Calu3 (cell line): Measurements from ENCODE around the gene CACNA1C. TPM values are rescaled to one million over a fixed set of nuclear protein-coding genes. Genes with fewer than 3 reads are reported as not detected.

ENCODE experiments used
- BruUV-seq: library from RNA; stranded (reverse); fragments of 400-500 nt; replicated peaks from 2 replicates; lab custom pipeline; 2021; lab: Mats Ljungman, UMichigan
- CTCF ChIA-PET: fragments of 300-600 bp; sonication (Branson Sonifier 250); formaldehyde crosslinking; loops from one replicate; lab custom pipeline; 2022; ENCODE audit warnings: antibody characterized with exemption; lab: Charles Lee
- DNase-seq: peaks from one replicate; pipeline ENCODE4 v3.0.0; 2022
- H3K27ac Mint-ChIP-seq: one replicate; pipeline ENCODE4 v1.8.0; 2022; ENCODE audit warnings: mixed read lengths; ENCODE audit not compliant: unreplicated experiment
- H3K27me3 Mint-ChIP-seq: one replicate; pipeline ENCODE4 v1.8.0; 2022; ENCODE audit warnings: mixed read lengths; ENCODE audit not compliant: unreplicated experiment
- H3K36me3 Mint-ChIP-seq: one replicate; pipeline ENCODE4 v1.8.0; 2022; ENCODE audit warnings: mild to moderate bottlenecking, moderate library complexity, mixed read lengths; ENCODE audit not compliant: insufficient read depth, unreplicated experiment
- H3K4me1 Mint-ChIP-seq: one replicate; pipeline ENCODE4 v1.8.0; 2022; ENCODE audit warnings: mild to moderate bottlenecking, low read depth, mixed read lengths; ENCODE audit not compliant: unreplicated experiment
- H3K4me3 Mint-ChIP-seq: one replicate; pipeline ENCODE4 v1.8.0; 2022; ENCODE audit warnings: mild to moderate bottlenecking, low read depth, moderate library complexity, mixed read lengths; ENCODE audit not compliant: unreplicated experiment
- H3K9me3 Mint-ChIP-seq: one replicate; pipeline ENCODE4 v1.8.0; 2022; ENCODE audit warnings: low read depth, mixed read lengths; ENCODE audit not compliant: unreplicated experiment
- intact Hi-C: fragments of 100-400 bp; cut with micrococcal nuclease; formaldehyde crosslinking; loops from one replicate; pipeline ENCODE4 v1.10.0; 2022; ENCODE audit not compliant: unreplicated experiment
- total RNA-seq: library from RNA; stranded (reverse); gene quantifications from 2 replicates; pipeline ENCODE4 v1.2.3, GENCODE V29; 2022
- TF ChIP-seq, protein P1 (sequence below): fragments of 200-600 bp; IDR thresholded peaks from one replicate; pipeline ENCODE4 v1.8.0; 2022; ENCODE audit warnings: antibody characterized with exemption; ENCODE audit not compliant: unreplicated experiment

CACNA1C gene
- total RNA-seq, 1 experiment from 2014 or later = not detected

DNA sequence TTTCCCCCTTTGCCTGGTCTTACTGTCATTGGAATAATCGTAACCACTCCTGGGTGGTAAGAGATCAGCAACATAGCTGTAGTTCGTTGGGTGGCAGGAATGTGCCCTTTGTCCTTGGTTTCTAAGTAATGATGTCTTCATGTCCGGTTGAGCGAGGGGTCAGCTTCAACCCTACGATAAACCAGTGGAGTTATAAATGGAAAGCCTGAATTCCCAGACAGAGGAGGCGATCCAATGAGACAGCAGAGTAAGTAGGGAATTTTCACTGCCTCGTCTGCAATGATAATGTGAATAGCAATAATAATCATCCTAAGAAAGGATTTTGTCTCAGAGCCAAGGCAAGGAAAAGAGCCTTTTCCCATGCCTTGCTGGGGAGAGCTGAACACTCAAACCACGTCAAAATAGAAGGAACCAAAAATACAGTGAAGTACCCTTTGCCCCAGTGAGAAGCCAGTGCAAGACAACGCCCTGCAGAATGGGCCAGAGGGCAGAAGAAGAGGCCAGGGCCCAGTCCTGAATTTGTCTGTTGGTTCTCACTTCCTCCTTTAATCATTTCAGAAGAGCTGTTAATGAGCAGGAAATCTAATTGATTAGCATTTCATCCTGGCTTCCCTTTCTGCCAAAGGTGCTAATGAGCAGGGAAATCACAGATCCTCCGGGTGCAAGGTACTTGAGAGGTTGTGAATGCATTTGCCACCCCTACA lies 330.7 kb downstream of the CACNA1C start:
- peaks cover 9% of the 10 kb centered on the region for H3K27me3 Mint-ChIP-seq
- CTCF ChIA-PET = interaction anchor here (1.2 kb wide), 1 partner anchor 14 kb away, joined by 3 read pairs; no protein-coding TSS in a partner anchor
- no peak for DNase-seq
- H3K36me3 Mint-ChIP-seq = no peaks in the 10 kb centered on the region
- H3K27ac Mint-ChIP-seq = no peak overlapping the region
- BruUV-seq = no TSS peak
- H3K4me1 Mint-ChIP-seq = no peaks in the 10 kb centered on the region
- intact Hi-C loops = no loop called here
- H3K4me3 Mint-ChIP-seq = no peak overlapping the region
- H3K9me3 Mint-ChIP-seq = no peaks in the 10 kb centered on the region
- TF ChIP-seq, protein P1, sequence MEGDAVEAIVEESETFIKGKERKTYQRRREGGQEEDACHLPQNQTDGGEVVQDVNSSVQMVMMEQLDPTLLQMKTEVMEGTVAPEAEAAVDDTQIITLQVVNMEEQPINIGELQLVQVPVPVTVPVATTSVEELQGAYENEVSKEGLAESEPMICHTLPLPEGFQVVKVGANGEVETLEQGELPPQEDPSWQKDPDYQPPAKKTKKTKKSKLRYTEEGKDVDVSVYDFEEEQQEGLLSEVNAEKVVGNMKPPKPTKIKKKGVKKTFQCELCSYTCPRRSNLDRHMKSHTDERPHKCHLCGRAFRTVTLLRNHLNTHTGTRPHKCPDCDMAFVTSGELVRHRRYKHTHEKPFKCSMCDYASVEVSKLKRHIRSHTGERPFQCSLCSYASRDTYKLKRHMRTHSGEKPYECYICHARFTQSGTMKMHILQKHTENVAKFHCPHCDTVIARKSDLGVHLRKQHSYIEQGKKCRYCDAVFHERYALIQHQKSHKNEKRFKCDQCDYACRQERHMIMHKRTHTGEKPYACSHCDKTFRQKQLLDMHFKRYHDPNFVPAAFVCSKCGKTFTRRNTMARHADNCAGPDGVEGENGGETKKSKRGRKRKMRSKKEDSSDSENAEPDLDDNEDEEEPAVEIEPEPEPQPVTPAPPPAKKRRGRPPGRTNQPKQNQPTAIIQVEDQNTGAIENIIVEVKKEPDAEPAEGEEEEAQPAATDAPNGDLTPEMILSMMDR = no peak

DNA sequence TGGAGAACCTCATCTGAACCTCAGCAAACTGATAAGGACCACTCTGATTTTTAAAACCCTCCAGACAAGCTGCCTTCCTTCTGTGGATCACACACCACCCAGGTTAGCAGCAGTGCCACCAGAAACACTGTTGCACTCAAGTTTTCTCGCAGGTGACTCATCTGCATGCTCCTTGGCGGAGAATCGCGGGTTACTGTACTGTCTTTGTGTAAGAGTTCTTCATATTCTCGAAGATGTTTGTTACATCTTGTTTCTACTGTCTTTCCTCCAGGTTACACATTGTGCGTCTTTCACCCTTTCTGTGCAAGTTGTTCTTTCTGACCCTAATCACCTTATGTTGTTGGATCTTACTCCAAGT lies 331.2 kb downstream of the CACNA1C start:
- Mint-ChIP-seq H3K27me3 (peaks cover 3% of the 10 kb centered on the region), H3K4me1 (no peaks in the 10 kb centered on the region), H3K9me3 (no peaks in the 10 kb centered on the region), H3K27ac (no peak overlapping the region), H3K4me3 (no peak overlapping the region), H3K36me3 (no peaks in the 10 kb centered on the region)
- no peak for DNase-seq
- TF ChIP-seq, protein P1 = no peak
- no TSS peak for BruUV-seq
- CTCF ChIA-PET = no interaction called here
- intact Hi-C loops = no loop called here

DNA sequence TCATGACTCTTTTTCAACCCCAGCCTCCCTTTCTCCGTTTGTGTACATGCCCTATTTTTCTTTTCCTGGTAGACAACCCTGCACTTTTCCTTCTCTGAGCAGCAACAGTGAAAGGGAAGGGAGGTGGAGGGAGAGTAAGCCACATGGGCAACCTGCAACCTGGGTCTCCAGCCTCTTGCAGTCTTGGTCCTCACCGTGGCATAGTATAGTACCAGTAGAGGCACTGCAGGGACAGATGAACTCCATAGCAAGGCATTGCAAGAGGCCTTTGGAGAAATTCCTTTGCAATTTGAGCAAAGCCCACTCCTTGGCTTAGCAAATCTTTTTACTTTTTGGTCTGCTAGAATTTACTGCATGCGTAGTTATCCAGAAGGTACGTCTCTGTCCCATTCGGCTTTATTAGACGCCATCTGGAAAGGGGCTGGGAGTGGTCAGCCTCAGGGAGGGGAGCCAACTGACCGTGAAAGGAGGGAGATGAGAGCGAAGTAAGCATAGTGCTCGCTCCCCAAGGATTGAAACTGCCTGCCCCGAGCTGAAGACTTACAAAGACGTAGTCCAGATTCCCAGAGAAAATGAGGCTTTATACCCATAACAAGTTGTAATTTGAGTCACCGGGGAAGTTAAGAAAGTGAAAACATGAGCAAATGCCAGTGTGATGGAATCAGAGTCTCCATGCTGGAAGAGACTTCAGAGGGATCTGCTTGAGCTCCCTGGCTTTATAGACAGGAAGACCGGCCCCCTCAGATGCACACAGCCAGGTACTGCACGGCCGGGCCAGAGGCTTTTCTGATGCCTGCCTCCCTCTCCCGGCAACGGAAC lies 332.0 kb downstream of the CACNA1C start:
- intact Hi-C loops = no loop called here
- no peak overlapping the region for H3K4me3 Mint-ChIP-seq

DNA sequence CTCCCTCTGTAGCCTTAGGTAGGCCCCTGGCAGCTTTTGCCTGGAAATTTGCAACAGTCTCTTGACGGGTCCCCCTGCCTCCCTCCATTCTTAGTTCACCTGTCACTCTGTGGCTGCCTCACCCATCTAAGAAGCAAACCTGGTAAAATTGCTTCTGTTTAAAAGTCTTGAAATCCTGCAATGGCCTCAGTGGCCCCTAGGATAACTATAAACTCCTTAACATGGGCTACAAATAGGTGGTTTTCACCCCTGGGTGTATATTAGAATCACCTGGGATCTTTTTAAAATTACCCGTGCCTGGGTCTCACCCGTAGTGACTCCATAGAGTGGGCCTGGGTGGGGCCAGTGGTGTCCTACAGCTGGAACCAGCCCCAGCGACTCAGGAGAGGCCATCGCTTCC lies 332.7 kb downstream of the CACNA1C start:
- no peaks in the 10 kb centered on the region for H3K36me3 Mint-ChIP-seq
- no peak overlapping the region for H3K4me3 Mint-ChIP-seq
- H3K27ac Mint-ChIP-seq = no peak overlapping the region
- BruUV-seq = no TSS peak
- TF ChIP-seq, protein P1 = no peak
- CTCF ChIA-PET = no interaction called here
- intact Hi-C loops = no loop called here
- H3K27me3 Mint-ChIP-seq = no peaks in the 10 kb centered on the region
- no peaks in the 10 kb centered on the region for H3K4me1 Mint-ChIP-seq
- no peak for DNase-seq
- H3K9me3 Mint-ChIP-seq = no peaks in the 10 kb centered on the region

More for the DNA sequence above, 332.0 kb downstream of the CACNA1C start:
- no peaks in the 10 kb centered on the region for H3K4me1 Mint-ChIP-seq
- CTCF ChIA-PET = no interaction called here
- H3K9me3 Mint-ChIP-seq = no peaks in the 10 kb centered on the region
- no peak overlapping the region for H3K27ac Mint-ChIP-seq
- H3K36me3 Mint-ChIP-seq = no peaks in the 10 kb centered on the region
- TF ChIP-seq, protein P1 = no peak
- no peaks in the 10 kb centered on the region for H3K27me3 Mint-ChIP-seq
- no TSS peak for BruUV-seq
- DNase-seq = no peak
